Lung (tissue), 12 donors: Measurements from ENCODE around the gene SMG6. TPM values are rescaled to one million over a fixed set of nuclear protein-coding genes. Genes with fewer than 3 reads are reported as not detected.

Experiments used
- ATAC-seq: fragments of 200-7000 bp; cut with Tn5 transposase; one replicate; pipeline ENCODE4 v1.9.1; 2020; ENCODE audit warnings: moderate number of reproducible peaks; ENCODE audit not compliant: insufficient read depth, low FRiP score
- DNase-seq, 3 donors: peaks; one replicate each; pipeline ENCODE4 v3.0.0-alpha.2; 2013 to 2017
- H3K27ac ChIP-seq, 2 donors: one replicate each; pipeline ENCODE4 v1.5.1; 2013; ENCODE audit warnings: mild to moderate bottlenecking in 2 of 2, moderate library complexity in 2 of 2, control low read depth in 1 of 2, inconsistent platforms in 1 of 2, low read depth in 1 of 2, low read length in 1 of 2
- H3K27me3 ChIP-seq, 3 donors: one replicate each; pipeline ENCODE4 v1.5.1; 2013; ENCODE audit warnings: low read length in 2 of 3; ENCODE audit not compliant: control insufficient read depth in 3 of 3, insufficient read depth in 3 of 3
- H3K36me3 ChIP-seq, 4 donors: one replicate each; pipeline ENCODE4 v1.5.1; 2013; ENCODE audit warnings: low read length in 4 of 4, mild to moderate bottlenecking in 1 of 4, moderate library complexity in 1 of 4; ENCODE audit not compliant: control insufficient read depth in 4 of 4, insufficient read depth in 4 of 4
- H3K4me1 ChIP-seq, 5 donors: one replicate each; pipeline ENCODE4 v1.5.1; 2013; ENCODE audit warnings: low read length in 5 of 5, mild to moderate bottlenecking in 2 of 5, moderate library complexity in 1 of 5; ENCODE audit not compliant: control insufficient read depth in 5 of 5, insufficient read depth in 5 of 5
- H3K4me3 ChIP-seq: one replicate; pipeline ENCODE4 v1.5.1; 2013; ENCODE audit warnings: mild to moderate bottlenecking, control low read depth, moderate library complexity
- H3K9ac ChIP-seq, 2 donors: one replicate each; pipeline ENCODE4 v1.5.1; 2013; ENCODE audit warnings: low read length in 2 of 2, control low read depth in 1 of 2; ENCODE audit not compliant: insufficient read depth in 1 of 2
- H3K9me3 ChIP-seq, 4 donors: one replicate each; pipeline ENCODE4 v1.5.1; 2013; ENCODE audit warnings: low read length in 3 of 4, mild to moderate bottlenecking in 1 of 4, moderate library complexity in 1 of 4; ENCODE audit not compliant: control insufficient read depth in 4 of 4, insufficient read depth in 3 of 4
- WGBS, 2 donors: extraction: QIAGEN DNeasy Blood & Tissue Kit; methylation state at CpG; one replicate each; pipeline ENCODE4 v1.1.7; 2013; 5-methylcytosine and 5-hydroxymethylcytosine counted together
- polyA plus RNA-seq, 2 donors: library from polyadenylated mRNA; stranded (reverse); fragments of 200-250 nt; gene quantifications; one replicate each; pipeline ENCODE4 v1.2.1, GENCODE V29; 2013
- total RNA-seq, 2 donors: library from RNA; depleted of rRNA in 1 of 2; stranded (reverse); fragments of >200 nt in 1 of 2; gene quantifications; one replicate each; pipeline ENCODE4 v1.2.1, GENCODE V29; 2014 to 2021
- TF ChIP-seq, protein P1 (sequence below): IDR thresholded peaks from 2 replicates; pipeline ENCODE4 v1.5.1; 2012; ENCODE audit warnings: mild to moderate bottlenecking; ENCODE audit errors: control extremely low read depth, extremely low read depth
- donor health status: control.
- donor health status: control.
- donor health status: Bipolar disorder and iron deficiency.
- donor health status: healthy.
- donor health status: DM: yes; HTN: yes; CAD: no.

The SMG6 gene
- total and polyA plus RNA-seq, 4 donors = 17.6 to 45.1 (median 28.9) TPM

DNA sequence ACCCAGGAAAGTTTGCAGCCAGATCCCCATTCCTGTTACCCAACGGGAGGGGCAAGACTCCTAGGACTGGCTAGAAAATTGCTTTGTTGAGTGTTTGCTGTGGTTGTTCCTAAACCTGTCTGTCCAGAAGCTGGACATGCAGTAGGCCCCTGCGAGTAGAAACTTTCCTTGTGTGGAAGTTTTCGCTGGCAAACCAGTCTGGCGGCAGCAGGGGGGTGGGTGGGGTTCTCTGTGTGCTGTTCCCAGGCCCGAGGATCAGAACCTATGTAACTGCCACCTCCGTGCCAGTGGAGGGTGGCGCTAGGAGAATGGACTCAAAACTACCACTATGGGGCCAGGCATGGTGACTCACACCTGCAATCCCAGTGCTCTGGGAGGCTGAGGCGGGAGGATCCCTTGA, 42.9 kb upstream of the SMG6 start:
- Histone ChIP-seq H3K27ac (peak overlapping the region in 1 of 2 donors; percentile 55), H3K27me3 (no peaks in the 10 kb centered on the region), H3K9ac (no peak overlapping the region), H3K36me3 (peaks cover 0 to 7% (median 5%) of the 10 kb centered on the region in 4 donors), H3K4me1 (peaks cover 0 to 6% (median 0%) of the 10 kb centered on the region in 5 donors), H3K9me3 (no peaks in the 10 kb centered on the region), H3K4me3 (no peak overlapping the region)
- 75 to 90% methylated on average over 8 of the region's 8 CpGs for WGBS, 2 donors
- DNase-seq = peak; percentile 44 to 78 (median 55)
- ATAC-seq = peak; percentile 14
- TF ChIP-seq, protein P1, sequence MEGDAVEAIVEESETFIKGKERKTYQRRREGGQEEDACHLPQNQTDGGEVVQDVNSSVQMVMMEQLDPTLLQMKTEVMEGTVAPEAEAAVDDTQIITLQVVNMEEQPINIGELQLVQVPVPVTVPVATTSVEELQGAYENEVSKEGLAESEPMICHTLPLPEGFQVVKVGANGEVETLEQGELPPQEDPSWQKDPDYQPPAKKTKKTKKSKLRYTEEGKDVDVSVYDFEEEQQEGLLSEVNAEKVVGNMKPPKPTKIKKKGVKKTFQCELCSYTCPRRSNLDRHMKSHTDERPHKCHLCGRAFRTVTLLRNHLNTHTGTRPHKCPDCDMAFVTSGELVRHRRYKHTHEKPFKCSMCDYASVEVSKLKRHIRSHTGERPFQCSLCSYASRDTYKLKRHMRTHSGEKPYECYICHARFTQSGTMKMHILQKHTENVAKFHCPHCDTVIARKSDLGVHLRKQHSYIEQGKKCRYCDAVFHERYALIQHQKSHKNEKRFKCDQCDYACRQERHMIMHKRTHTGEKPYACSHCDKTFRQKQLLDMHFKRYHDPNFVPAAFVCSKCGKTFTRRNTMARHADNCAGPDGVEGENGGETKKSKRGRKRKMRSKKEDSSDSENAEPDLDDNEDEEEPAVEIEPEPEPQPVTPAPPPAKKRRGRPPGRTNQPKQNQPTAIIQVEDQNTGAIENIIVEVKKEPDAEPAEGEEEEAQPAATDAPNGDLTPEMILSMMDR = no peak

DNA sequence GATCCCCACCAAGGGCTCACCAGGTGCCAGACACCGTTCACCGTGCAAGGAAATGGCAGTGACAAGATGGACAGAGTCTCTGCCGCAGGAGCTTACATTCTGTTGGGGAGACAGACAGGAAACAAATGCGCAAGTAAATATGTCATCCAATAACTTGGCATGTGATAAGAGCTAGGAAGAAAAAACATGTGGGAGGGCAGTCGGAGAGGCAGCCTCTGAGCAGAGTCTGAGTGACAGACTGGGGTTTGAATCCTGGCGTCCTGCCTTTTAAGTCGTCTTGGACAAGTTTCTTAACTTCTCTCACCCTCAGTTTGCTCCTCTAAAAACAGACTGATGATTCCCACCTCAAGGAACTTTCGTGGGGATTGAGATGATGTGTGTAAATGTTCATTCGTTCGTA, 40.9 kb upstream of the SMG6 start:
- peak in 1 of 3 donors; percentile 44 for DNase-seq
- 82 to 86% methylated on average over 10 of the region's 10 CpGs for WGBS, 2 donors
- H3K9ac ChIP-seq = no peak overlapping the region
- no peaks in the 10 kb centered on the region for H3K27me3 ChIP-seq
- no peak overlapping the region for H3K27ac ChIP-seq
- H3K36me3 ChIP-seq = peaks cover 0 to 9% (median 6%) of the 10 kb centered on the region in 4 donors
- H3K9me3 ChIP-seq = no peaks in the 10 kb centered on the region
- TF ChIP-seq, protein P1 = no peak
- no peak overlapping the region for H3K4me3 ChIP-seq
- no peak for ATAC-seq
- peaks cover 0 to 6% (median 0%) of the 10 kb centered on the region in 5 donors for H3K4me1 ChIP-seq

DNA sequence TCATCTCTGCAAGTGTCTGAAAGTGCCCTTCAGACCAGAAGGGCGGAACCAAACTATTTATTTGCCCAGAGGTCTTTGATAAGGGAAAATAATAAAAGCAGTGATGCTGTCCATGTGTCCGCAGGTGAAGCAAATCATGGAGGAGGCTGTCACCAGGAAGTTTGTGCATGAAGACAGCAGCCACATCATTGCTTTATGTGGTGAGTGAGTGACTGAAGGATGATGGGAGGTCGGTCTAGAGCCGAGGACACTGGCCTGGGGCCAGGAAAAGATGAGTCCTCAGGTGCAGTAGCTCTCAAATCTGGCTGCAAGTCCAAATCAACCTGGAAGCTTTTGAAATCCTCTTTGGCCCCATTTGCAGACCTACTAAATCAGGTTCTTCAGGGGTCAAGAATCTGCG, 39.8 kb upstream of the SMG6 start:
- Histone ChIP-seq H3K36me3 (peaks cover 0 to 9% (median 6%) of the 10 kb centered on the region in 4 donors), H3K4me1 (peaks cover 0 to 6% (median under 1%) of the 10 kb centered on the region in 5 donors), H3K9ac (no peak overlapping the region), H3K27ac (no peak overlapping the region), H3K27me3 (no peaks in the 10 kb centered on the region), H3K9me3 (no peaks in the 10 kb centered on the region), H3K4me3 (no peak overlapping the region)
- no peak for DNase-seq
- TF ChIP-seq, protein P1 = no peak
- WGBS, 2 donors = 62 to 79% methylated on average over 5 of the region's 5 CpGs
- ATAC-seq = no peak

DNA sequence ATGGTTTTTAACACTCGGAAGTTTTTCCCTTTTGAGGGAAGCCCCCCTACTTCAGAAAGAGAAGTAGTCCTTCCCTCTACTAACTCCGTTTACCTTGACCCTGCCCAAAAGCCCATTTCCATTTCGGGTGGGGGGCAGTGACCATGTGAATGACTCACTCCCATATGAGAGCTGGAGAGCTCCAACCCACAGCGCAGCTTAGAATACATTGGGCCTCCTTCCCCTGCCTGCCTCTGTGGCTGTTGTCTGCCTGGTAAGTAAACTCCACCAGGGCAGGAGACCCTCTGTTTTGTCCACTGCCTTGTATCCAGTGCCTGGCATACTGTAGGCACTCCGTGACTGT, 34.7 kb upstream of the SMG6 start:
- Histone ChIP-seq H3K4me1 (peaks cover 3 to 14% (median 6%) of the 10 kb centered on the region in 5 donors), H3K9me3 (no peaks in the 10 kb centered on the region), H3K9ac (peak overlapping the region in 1 of 2 donors; percentile 74), H3K4me3 (peak overlapping the region; percentile 74), H3K36me3 (peaks cover 4 to 27% (median 12%) of the 10 kb centered on the region in 4 donors), H3K27me3 (no peaks in the 10 kb centered on the region), H3K27ac (peak overlapping the region in 1 of 2 donors; percentile 87)
- DNase-seq = peak in 2 of 3 donors; percentile 21 to 26
- 20 to 28% methylated on average over 5 of the region's 5 CpGs for WGBS, 2 donors
- ATAC-seq = no peak
- TF ChIP-seq, protein P1 = no peak
